ENCODE results near the gene ELL3. TPM values are rescaled to one million over a fixed set of nuclear protein-coding genes. Genes with fewer than 3 reads are reported as not detected.

Gene ELL3
- total RNA-seq, 2 donors from 2014 or later, result 1.3 to 2.4 TPM

- Mint-ChIP-seq H3K27ac (no peak overlapping the region), H3K36me3 (ENCODE audit: low read depth) (no peaks in the 10 kb centered on the region), H3K4me3 (no peak overlapping the region), H3K9me3 (no peaks in the 10 kb centered on the region), H3K27me3 (ENCODE audit: insufficient read depth) (peaks cover 17% of the 10 kb centered on the region), H3K4me1 (no peaks in the 10 kb centered on the region)
- Histone ChIP-seq H3K4me3 (ENCODE audit: low read length) (no peak overlapping the region), H3K9me3 (ENCODE audit: control insufficient read depth, low read length) (no peaks in the 10 kb centered on the region), H3K4me1 (ENCODE audit: control insufficient read depth, insufficient read depth, low read length) (no peaks in the 10 kb centered on the region), H3K36me3 (ENCODE audit: control insufficient read depth, insufficient read depth, low read length) (no peaks in the 10 kb centered on the region), H3K27me3 (ENCODE audit: control insufficient read depth, insufficient read depth, low read length, poor library complexity, severe bottlenecking) (no peaks in the 10 kb centered on the region), H3K27ac (ENCODE audit: low read depth, low read length) (no peak overlapping the region), H3K9ac (ENCODE audit: extremely low read depth, low read length, poor library complexity, severe bottlenecking) (no peak overlapping the region)
- no peak for DNase-seq
- TF ChIP-seq, protein P1, sequence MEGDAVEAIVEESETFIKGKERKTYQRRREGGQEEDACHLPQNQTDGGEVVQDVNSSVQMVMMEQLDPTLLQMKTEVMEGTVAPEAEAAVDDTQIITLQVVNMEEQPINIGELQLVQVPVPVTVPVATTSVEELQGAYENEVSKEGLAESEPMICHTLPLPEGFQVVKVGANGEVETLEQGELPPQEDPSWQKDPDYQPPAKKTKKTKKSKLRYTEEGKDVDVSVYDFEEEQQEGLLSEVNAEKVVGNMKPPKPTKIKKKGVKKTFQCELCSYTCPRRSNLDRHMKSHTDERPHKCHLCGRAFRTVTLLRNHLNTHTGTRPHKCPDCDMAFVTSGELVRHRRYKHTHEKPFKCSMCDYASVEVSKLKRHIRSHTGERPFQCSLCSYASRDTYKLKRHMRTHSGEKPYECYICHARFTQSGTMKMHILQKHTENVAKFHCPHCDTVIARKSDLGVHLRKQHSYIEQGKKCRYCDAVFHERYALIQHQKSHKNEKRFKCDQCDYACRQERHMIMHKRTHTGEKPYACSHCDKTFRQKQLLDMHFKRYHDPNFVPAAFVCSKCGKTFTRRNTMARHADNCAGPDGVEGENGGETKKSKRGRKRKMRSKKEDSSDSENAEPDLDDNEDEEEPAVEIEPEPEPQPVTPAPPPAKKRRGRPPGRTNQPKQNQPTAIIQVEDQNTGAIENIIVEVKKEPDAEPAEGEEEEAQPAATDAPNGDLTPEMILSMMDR (conservative IDR thresholded peaks at IDR 0.05), result no peak
- 77 to 85% methylated on average over 4 of the region's 4 CpGs for WGBS, 2 experiments (ENCODE audit: insufficient coverage in 1 of 2, insufficient read length in 1 of 2)
Observed at GRCh38 chr15:43723151-43723550, 53.6 kb downstream of the ELL3 start.

Small RNA genes lying within 50 kb of the gene (microRNA-seq; reads per million reads assigned to microRNA genes)
- gene MIR1282 (ENCODE audit: borderline microRNAs expressed), result not detected

Other genes starting within 250 kb of the ELL3 start
- 10 to 100 TPM in 1 of 2 donors, 1 to 10 TPM in 1; 3.3 to 16.0 TPM for gene PPIP5K1, start 186.8 kb downstream of the ELL3 start, total RNA-seq
- 1 to 10 TPM in 1 of 2 donors, under 1 TPM in 1; 0.58 to 4.0 TPM for gene CKMT1B, start 182.9 kb downstream of the ELL3 start, total RNA-seq
- under 1 TPM in 1 of 2 donors, not detected in 1; 0.62 TPM for gene STRC, start 158.2 kb downstream of the ELL3 start, total RNA-seq
- gene CATSPER2, start 128.1 kb downstream of the ELL3 start, total RNA-seq, result 1 to 10 TPM; 1.2 to 1.5 TPM
- 1 to 10 TPM in 1 of 2 donors, under 1 TPM in 1; 0.55 to 4.4 TPM for gene CKMT1A, start 83.1 kb downstream of the ELL3 start, total RNA-seq
- 100 to 1,000 TPM; 578 to 589 TPM for gene PDIA3, start 30.5 kb downstream of the ELL3 start, total RNA-seq
- 100 to 1,000 TPM; 613 to 648 TPM for gene SERF2, start 15.4 kb upstream of the ELL3 start, total RNA-seq
- under 1 TPM in 1 of 2 donors, not detected in 1; 0.18 TPM for gene SERINC4, start 23.3 kb upstream of the ELL3 start, total RNA-seq
- gene HYPK, start 23.6 kb upstream of the ELL3 start, total RNA-seq, result 10 to 100 TPM; 11.3 to 18.5 TPM
- gene MFAP1, start 47.7 kb upstream of the ELL3 start, total RNA-seq, result 10 to 100 TPM; 35.3 to 48.5 TPM
- gene WDR76, start 50.0 kb upstream of the ELL3 start, total RNA-seq, result 10 to 100 TPM; 22.6 to 34.4 TPM

Data from endodermal cell (in vitro differentiated cells).